H9 (cell line): ENCODE data around the gene GPR68. TPM values are rescaled to one million over a fixed set of nuclear protein-coding genes. Genes with fewer than 3 reads are reported as not detected.

Source experiments
- DNase-seq: peaks from one replicate; pipeline ENCODE4 v3.0.0-alpha.2; 2017
- H2AFZ ChIP-seq: one replicate; pipeline ENCODE4 v1.6.1; 2013; ENCODE audit warnings: mild to moderate bottlenecking, low read length, control low read depth, moderate library complexity
- H2AK5ac ChIP-seq: 2 replicates; pipeline ENCODE4 v1.6.1; 2013; ENCODE audit warnings: low read length, control low read depth, mixed read lengths; ENCODE audit not compliant: insufficient read length
- H2BK120ac ChIP-seq: one replicate; pipeline ENCODE4 v1.6.1; 2013; ENCODE audit warnings: low read depth, mild to moderate bottlenecking, low read length, control low read depth, inconsistent platforms; ENCODE audit not compliant: poor library complexity, severe bottlenecking
- H2BK12ac ChIP-seq: 2 replicates; pipeline ENCODE4 v1.6.1; 2013; ENCODE audit warnings: low read length, control low read depth, mixed read lengths, low read depth; ENCODE audit not compliant: insufficient read length
- H2BK15ac ChIP-seq: 2 replicates; pipeline ENCODE4 v1.6.1; 2013; ENCODE audit warnings: low read depth, low read length, control low read depth
- H2BK20ac ChIP-seq: one replicate; pipeline ENCODE4 v1.6.1; 2013; ENCODE audit warnings: low read depth, mild to moderate bottlenecking, low read length, control low read depth, inconsistent platforms; ENCODE audit not compliant: poor library complexity, severe bottlenecking
- H2BK5ac ChIP-seq: 2 replicates; pipeline ENCODE4 v1.6.1; 2013; ENCODE audit warnings: low read length, control low read depth, mixed read lengths; ENCODE audit not compliant: insufficient read length
- H3K14ac ChIP-seq: 2 replicates; pipeline ENCODE4 v1.6.1; 2013; ENCODE audit warnings: low read length, control low read depth; ENCODE audit not compliant: insufficient read depth
- H3K18ac ChIP-seq: 2 replicates; pipeline ENCODE4 v1.6.1; 2013; ENCODE audit warnings: low read depth, mild to moderate bottlenecking, mixed read lengths, low read length, control low read depth; ENCODE audit not compliant: insufficient read length
- H3K23ac ChIP-seq: 2 replicates; pipeline ENCODE4 v1.6.1; 2013; ENCODE audit warnings: low read length, control low read depth, mixed read lengths, low read depth; ENCODE audit not compliant: insufficient read length
- H3K23me2 ChIP-seq: 2 replicates; pipeline ENCODE4 v1.6.1; 2013; ENCODE audit warnings: low read depth, mild to moderate bottlenecking, mixed read lengths, low read length, control low read depth; ENCODE audit not compliant: insufficient read length, poor library complexity, severe bottlenecking
- H3K27ac ChIP-seq: 2 replicates; pipeline ENCODE4 v1.5.1; 2013; ENCODE audit warnings: low read length, control low read depth, mixed read lengths, low read depth; ENCODE audit not compliant: insufficient read length
- H3K27me3 ChIP-seq: 2 replicates; pipeline ENCODE4 v1.6.1; 2013; ENCODE audit warnings: low read length, control low read depth, inconsistent platforms; ENCODE audit not compliant: insufficient read depth
- H3K4ac ChIP-seq: 2 replicates; pipeline ENCODE4 v1.6.1; 2013; ENCODE audit warnings: low read depth, mild to moderate bottlenecking, control low read depth, inconsistent platforms, low read length, moderate library complexity
- H3K4me1 ChIP-seq: 2 replicates; pipeline ENCODE4 v1.6.1; 2013; ENCODE audit warnings: low read length, control low read depth, inconsistent platforms; ENCODE audit not compliant: insufficient read depth
- H3K4me2 ChIP-seq: 2 replicates; pipeline ENCODE4 v1.6.1; 2013; ENCODE audit warnings: low read length, control low read depth, mixed read lengths; ENCODE audit not compliant: insufficient read length, insufficient read depth
- H3K56ac ChIP-seq: 2 replicates; pipeline ENCODE4 v1.6.1; 2013; ENCODE audit warnings: low read depth, mild to moderate bottlenecking, mixed read lengths, low read length, control low read depth; ENCODE audit not compliant: insufficient read length
- H3K79me1 ChIP-seq: 2 replicates; pipeline ENCODE4 v1.6.1; 2013; ENCODE audit warnings: low read depth, mild to moderate bottlenecking, moderate library complexity, low read length, control low read depth, inconsistent platforms; ENCODE audit not compliant: insufficient read depth, poor library complexity, severe bottlenecking
- H3K79me2 ChIP-seq: 2 replicates; pipeline ENCODE4 v1.6.1; 2013; ENCODE audit warnings: low read length, control low read depth, inconsistent platforms; ENCODE audit not compliant: insufficient read depth
- H3K9ac ChIP-seq: 2 replicates; pipeline ENCODE4 v1.6.1; 2013; ENCODE audit warnings: low read length, control low read depth, mixed read lengths; ENCODE audit not compliant: insufficient read length; ENCODE audit errors: extremely low read depth
- H3K9me3 ChIP-seq: one replicate; pipeline ENCODE4 v1.6.1; 2013; ENCODE audit warnings: low read depth, low read length, inconsistent platforms; ENCODE audit not compliant: control insufficient read depth
- H3T11ph ChIP-seq: one replicate; pipeline ENCODE4 v1.6.1; 2013; ENCODE audit warnings: mild to moderate bottlenecking, low read length, control low read depth, inconsistent platforms
- H4K20me1 ChIP-seq: one replicate; pipeline ENCODE4 v1.6.1; 2013; ENCODE audit not compliant: control insufficient read depth, insufficient read length, insufficient read depth
- H4K5ac ChIP-seq: 2 replicates; pipeline ENCODE4 v1.6.1; 2013; ENCODE audit warnings: low read depth, mild to moderate bottlenecking, mixed read lengths, low read length, control low read depth; ENCODE audit not compliant: insufficient read length
- H4K8ac ChIP-seq: replicated peaks from 2 replicates; pipeline ENCODE4 v1.6.1; 2013; ENCODE audit warnings: low read length, control low read depth, mixed read lengths, low read depth; ENCODE audit not compliant: insufficient read length
- H4K91ac ChIP-seq: 2 replicates; pipeline ENCODE4 v1.6.1; 2013; ENCODE audit warnings: low read depth, mild to moderate bottlenecking, moderate library complexity, mixed read lengths, low read length, control low read depth; ENCODE audit not compliant: insufficient read length
- H3K27ac Mint-ChIP-seq, 3 experiments: 2 replicates in 2 of 3; 3 replicates in 1 of 3; pipeline ENCODE4 v1.8.0; 2020 to 2021; ENCODE audit warnings: mixed read lengths in 3 of 3, mild to moderate bottlenecking in 1 of 3, moderate library complexity in 1 of 3
- H3K27me3 Mint-ChIP-seq: 2 replicates; pipeline ENCODE4 v1.8.0; 2021; ENCODE audit warnings: low read depth, mild to moderate bottlenecking, moderate library complexity, mixed read lengths
- H3K36me3 Mint-ChIP-seq, 3 experiments: 2 replicates in 2 of 3; 3 replicates in 1 of 3; pipeline ENCODE4 v1.8.0; 2020 to 2021; ENCODE audit warnings: low read depth in 3 of 3, mixed read lengths in 3 of 3; ENCODE audit not compliant: insufficient read depth in 1 of 3
- H3K4me1 Mint-ChIP-seq, 2 experiments: 2 replicates each; pipeline ENCODE4 v1.8.0; 2020; ENCODE audit warnings: mixed read lengths in 2 of 2
- H3K4me3 Mint-ChIP-seq, 2 experiments: 2 replicates in 1 of 2; 3 replicates in 1 of 2; pipeline ENCODE4 v1.8.0; 2020 to 2021; ENCODE audit warnings: mild to moderate bottlenecking in 2 of 2, mixed read lengths in 2 of 2, moderate library complexity in 1 of 2
- H3K9me3 Mint-ChIP-seq, 2 experiments: 2 replicates in 1 of 2; 3 replicates in 1 of 2; pipeline ENCODE4 v1.8.0; 2020; ENCODE audit warnings: mild to moderate bottlenecking in 2 of 2, mixed read lengths in 2 of 2, moderate library complexity in 1 of 2
- CTCF ChIP-seq: fragments of 200-600 bp; sonication (generic); conservative IDR thresholded peaks from 3 replicates; pipeline ENCODE4 v1.8.0; 2021; ENCODE audit warnings: antibody characterized with exemption, mild to moderate bottlenecking
- WGBS: extraction: QIAGEN DNeasy Blood & Tissue Kit; methylation state at CpG from one replicate; pipeline ENCODE4 v1.1.7; 2013; ENCODE audit warnings: missing lambda C conversion rate, low lambda C conversion rate, mixed read lengths; ENCODE audit not compliant: insufficient read length; ENCODE audit errors: extremely low coverage; 5-methylcytosine and 5-hydroxymethylcytosine counted together
- total RNA-seq: library from RNA; stranded (reverse); gene quantifications from 2 replicates; pipeline ENCODE4 v1.2.1, GENCODE V29; 2021

The GPR68 gene
- total RNA-seq, 1 experiment from 2014 or later = 0.33 TPM

- H3K27me3 ChIP-seq = no peaks in the 10 kb centered on the region
- no peak overlapping the region for H3K14ac ChIP-seq
- no peak overlapping the region for H3K23ac ChIP-seq
- H2BK5ac ChIP-seq = no peak overlapping the region
- H4K91ac ChIP-seq = no peak overlapping the region
- H3K79me1 ChIP-seq = no peaks in the 10 kb centered on the region
- no peak overlapping the region for H3K18ac ChIP-seq
- no peak overlapping the region for H3K56ac ChIP-seq
- no peaks in the 10 kb centered on the region for H3K9me3 Mint-ChIP-seq
- peaks cover 16 to 78% (median 41%) of the 10 kb centered on the region in 3 experiments; a peak in 6 of 7 replicates for H3K36me3 Mint-ChIP-seq
- H3K27me3 Mint-ChIP-seq = no peaks in the 10 kb centered on the region
- no peak overlapping the region for H2BK120ac ChIP-seq
- no peak overlapping the region for H3K9ac ChIP-seq
- no peak overlapping the region for H2BK15ac ChIP-seq
- H2AK5ac ChIP-seq = no peak overlapping the region
- H2AFZ ChIP-seq = no peak overlapping the region
- no peak overlapping the region for H4K8ac ChIP-seq
- no peaks in the 10 kb centered on the region for H3K79me2 ChIP-seq
- no peak overlapping the region for H3K27ac ChIP-seq
- peaks cover 2% of the 10 kb centered on the region for H4K20me1 ChIP-seq
- H4K5ac ChIP-seq = no peak overlapping the region
- DNase-seq = no peak
- no CpG with 5 or more reads among the region's 28 CpGs for WGBS
- no peak overlapping the region for H2BK20ac ChIP-seq
- no peaks in the 10 kb centered on the region for H3K9me3 ChIP-seq
- H3K4me2 ChIP-seq = no peak overlapping the region
- H2BK12ac ChIP-seq = no peak overlapping the region
- no peak for TF ChIP-seq CTCF
- no peaks in the 10 kb centered on the region for H3K4me1 ChIP-seq
- H3T11ph ChIP-seq = no peak overlapping the region
- H3K23me2 ChIP-seq = no peaks in the 10 kb centered on the region
- no peak overlapping the region for H3K27ac Mint-ChIP-seq
- peaks cover 0 to 3% of the 10 kb centered on the region in 2 experiments; a peak in 1 of 4 replicates for H3K4me1 Mint-ChIP-seq
- no peak overlapping the region for H3K4me3 Mint-ChIP-seq
- H3K4ac ChIP-seq = no peak overlapping the region
These were observed 44.4 kb upstream of the GPR68 start for GRCh38 chr14:91288876-91289275.
